Stimulated activated naive CD8-positive, alpha-beta T cell treated with anti-CD3 and anti-CD28 coated beads, Interleukin-15, amount 100 ng/mL, for 72 hours (primary cell): ENCODE results near the gene ARHGEF16.

Experiments
- ATAC-seq: fragments of 150-1000 bp; cut with Tn5 transposase; 2 replicates; pipeline ENCODE4 v1.10.0; 2021; ENCODE audit warnings: mild to moderate bottlenecking, moderate library complexity
- DNase-seq, 2 donors: peaks; one replicate each; pipeline ENCODE4 v3.0.0; 2021 to 2022
- H3K27ac Mint-ChIP-seq, 2 donors: one replicate each; pipeline ENCODE4 v1.8.0; 2022; ENCODE audit warnings: mild to moderate bottlenecking in 2 of 2, mixed read lengths in 2 of 2, moderate library complexity in 2 of 2
- H3K27me3 Mint-ChIP-seq: one replicate; pipeline ENCODE4 v1.8.0; 2022; ENCODE audit warnings: mixed read lengths
- H3K4me1 Mint-ChIP-seq: one replicate; pipeline ENCODE4 v1.8.0; 2022; ENCODE audit warnings: mild to moderate bottlenecking, mixed read lengths
- H3K4me3 Mint-ChIP-seq, 2 donors: one replicate each; pipeline ENCODE4 v1.8.0; 2022; ENCODE audit warnings: mild to moderate bottlenecking in 2 of 2, mixed read lengths in 2 of 2, moderate library complexity in 1 of 2
- H3K9me3 Mint-ChIP-seq, 2 donors: one replicate each; pipeline ENCODE4 v1.8.0; 2022; ENCODE audit warnings: mixed read lengths in 2 of 2

The ARHGEF16 gene

GRCh38 chr1:3490046-3490745, 35.7 kb downstream of the ARHGEF16 start:
- H3K9me3 Mint-ChIP-seq: peaks cover 9 to 13% of the 10 kb centered on the region in 2 donors
- H3K4me1 Mint-ChIP-seq: peaks cover 9% of the 10 kb centered on the region
- DNase-seq (no peak), ATAC-seq (no peak)
- H3K27me3 Mint-ChIP-seq: no peaks in the 10 kb centered on the region
- H3K27ac Mint-ChIP-seq: no peak overlapping the region
- no peak overlapping the region for H3K4me3 Mint-ChIP-seq

- Mint-ChIP-seq H3K4me1 (peaks cover 9% of the 10 kb centered on the region), H3K9me3 (peaks cover 9 to 13% of the 10 kb centered on the region in 2 donors), H3K27ac (peak overlapping the region in 1 of 2 donors; percentile 69), H3K4me3 (peak overlapping the region; percentile 59 to 63), H3K27me3 (no peaks in the 10 kb centered on the region)
- DNase-seq: peak; percentile 82 to 85
- peak; percentile 81 for ATAC-seq
Measured at GRCh38 chr1:3491291-3492246, 37.1 kb downstream of the ARHGEF16 start.

GRCh38 chr1:3492545-3493246, 38.2 kb downstream of the ARHGEF16 start:
- Mint-ChIP-seq H3K4me1 (peaks cover 9% of the 10 kb centered on the region), H3K27me3 (no peaks in the 10 kb centered on the region), H3K9me3 (peaks cover 9 to 13% of the 10 kb centered on the region in 2 donors), H3K27ac (no peak overlapping the region), H3K4me3 (no peak overlapping the region)
- no peak for ATAC-seq
- no peak for DNase-seq

- no peaks in the 10 kb centered on the region for H3K27me3 Mint-ChIP-seq
- no peak for ATAC-seq
Measured at GRCh38 chr1:3494321-3495308, 40.1 kb downstream of the ARHGEF16 start.

GRCh38 chr1:3495776-3496745, 41.6 kb downstream of the ARHGEF16 start:
- Mint-ChIP-seq H3K9me3 (no peaks in the 10 kb centered on the region), H3K27ac (no peak overlapping the region), H3K4me3 (no peak overlapping the region), H3K27me3 (no peaks in the 10 kb centered on the region), H3K4me1 (peaks cover 6% of the 10 kb centered on the region)
- DNase-seq: no peak
- ATAC-seq: no peak

More at GRCh38 chr1:3494321-3495308, 40.1 kb downstream of the ARHGEF16 start:
- DNase-seq: no peak
- Mint-ChIP-seq H3K9me3 (no peaks in the 10 kb centered on the region), H3K27ac (no peak overlapping the region), H3K4me1 (peaks cover 9% of the 10 kb centered on the region), H3K4me3 (no peak overlapping the region)

GRCh38 chr1:3496916-3497315, 42.5 kb downstream of the ARHGEF16 start:
- H3K9me3 Mint-ChIP-seq: no peaks in the 10 kb centered on the region
- H3K27me3 Mint-ChIP-seq: no peaks in the 10 kb centered on the region
- ATAC-seq: no peak
- no peak for DNase-seq
- no peaks in the 10 kb centered on the region for H3K4me1 Mint-ChIP-seq
- H3K4me3 Mint-ChIP-seq: no peak overlapping the region
- no peak overlapping the region for H3K27ac Mint-ChIP-seq

- Mint-ChIP-seq H3K27me3 (no peaks in the 10 kb centered on the region), H3K9me3 (no peaks in the 10 kb centered on the region), H3K4me3 (no peak overlapping the region), H3K27ac (no peak overlapping the region), H3K4me1 (no peaks in the 10 kb centered on the region)
- ATAC-seq (no peak), DNase-seq (no peak)
Measured at GRCh38 chr1:3497521-3497920, 43.1 kb downstream of the ARHGEF16 start.

- H3K27me3 Mint-ChIP-seq: no peaks in the 10 kb centered on the region
- H3K4me3 Mint-ChIP-seq: no peak overlapping the region
- no peak overlapping the region for H3K27ac Mint-ChIP-seq
- no peaks in the 10 kb centered on the region for H3K9me3 Mint-ChIP-seq
- no peak for ATAC-seq
- no peak for DNase-seq
- no peaks in the 10 kb centered on the region for H3K4me1 Mint-ChIP-seq
Measured at GRCh38 chr1:3498246-3498930, 43.9 kb downstream of the ARHGEF16 start.

- ATAC-seq (no peak), DNase-seq (no peak)
- Mint-ChIP-seq H3K9me3 (no peaks in the 10 kb centered on the region), H3K27ac (no peak overlapping the region), H3K27me3 (no peaks in the 10 kb centered on the region), H3K4me1 (no peaks in the 10 kb centered on the region), H3K4me3 (no peak overlapping the region)
Measured at GRCh38 chr1:3498986-3499385, 44.5 kb downstream of the ARHGEF16 start.

GRCh38 chr1:3499611-3500010, 45.1 kb downstream of the ARHGEF16 start:
- Mint-ChIP-seq H3K9me3 (no peaks in the 10 kb centered on the region), H3K4me1 (no peaks in the 10 kb centered on the region), H3K27me3 (no peaks in the 10 kb centered on the region), H3K27ac (no peak overlapping the region), H3K4me3 (no peak overlapping the region)
- ATAC-seq (no peak), DNase-seq (no peak)

- ATAC-seq (no peak), DNase-seq (no peak)
- Mint-ChIP-seq H3K27ac (no peak overlapping the region), H3K4me1 (no peaks in the 10 kb centered on the region), H3K9me3 (no peaks in the 10 kb centered on the region), H3K27me3 (no peaks in the 10 kb centered on the region), H3K4me3 (no peak overlapping the region)
Measured at GRCh38 chr1:3500265-3500835, 45.9 kb downstream of the ARHGEF16 start.

GRCh38 chr1:3501437-3501836, 47.0 kb downstream of the ARHGEF16 start:
- Mint-ChIP-seq H3K9me3 (no peaks in the 10 kb centered on the region), H3K27ac (no peak overlapping the region), H3K4me3 (no peak overlapping the region), H3K27me3 (no peaks in the 10 kb centered on the region), H3K4me1 (no peaks in the 10 kb centered on the region)
- no peak for DNase-seq
- ATAC-seq: no peak
